Measurements from ENCODE around the gene DRAXIN.

The DRAXIN gene

GRCh38 chr1:11691302-11691914, at the start of gene DRAXIN:
TSS of gene DRAXIN (plus strand) at chr1:11691710. CDS start at chr1:11706259, 14,549 bp downstream.
- no peak for DNase-seq (ENCODE audit: low spot score)
- no peak for TF ChIP-seq CTCF (IDR thresholded peaks at IDR 0.05; ENCODE audit: extremely low read depth, missing control alignments)

- TF ChIP-seq CTCF (IDR thresholded peaks at IDR 0.05; ENCODE audit: extremely low read depth, missing control alignments): no peak
Measured at GRCh38 chr1:11641776-11642305, 49.7 kb upstream of the DRAXIN start.

GRCh38 chr1:11642418-11643017, 49.0 kb upstream of the DRAXIN start:
- peak; percentile 85 for DNase-seq (ENCODE audit: low spot score)
- peak; percentile 96 for TF ChIP-seq CTCF (IDR thresholded peaks at IDR 0.05; ENCODE audit: extremely low read depth, missing control alignments)

More at GRCh38 chr1:11641776-11642305, 49.7 kb upstream of the DRAXIN start:
- DNase-seq (ENCODE audit: low spot score): no peak

GRCh38 chr1:11643782-11644181, 47.7 kb upstream of the DRAXIN start:
- DNase-seq (ENCODE audit: low spot score): no peak
- no peak for TF ChIP-seq CTCF (IDR thresholded peaks at IDR 0.05; ENCODE audit: extremely low read depth, missing control alignments)

- no peak for TF ChIP-seq CTCF (IDR thresholded peaks at IDR 0.05; ENCODE audit: extremely low read depth, missing control alignments)
- no peak for DNase-seq (ENCODE audit: low spot score)
Measured at GRCh38 chr1:11645270-11645669, 46.2 kb upstream of the DRAXIN start.

- TF ChIP-seq CTCF (IDR thresholded peaks at IDR 0.05; ENCODE audit: extremely low read depth, missing control alignments): peak; percentile 64
- DNase-seq (ENCODE audit: low spot score): peak; percentile 75
Measured at GRCh38 chr1:11645670-11646265, 45.7 kb upstream of the DRAXIN start.

- no peak for DNase-seq (ENCODE audit: low spot score)
- TF ChIP-seq CTCF (IDR thresholded peaks at IDR 0.05; ENCODE audit: extremely low read depth, missing control alignments): no peak
Measured at GRCh38 chr1:11646317-11646716, 45.2 kb upstream of the DRAXIN start.
